NT2/D1 (cell line): Measurements from ENCODE around the gene CEACAM3.
"Not testable (repeated sequence)": the region's sequence is repeated elsewhere in the genome, so short reads cannot be mapped to it uniquely, and the experiment has no call there.

Experiments
- DNase-seq: peaks from one replicate; pipeline ENCODE4 v3.0.0-alpha.2; 2011; ENCODE audit warnings: low read depth, low spot score
- H3K27me3 ChIP-seq: 2 replicates; pipeline ENCODE4 v1.6.0; 2011; ENCODE audit warnings: mild to moderate bottlenecking; ENCODE audit not compliant: insufficient read length, insufficient read depth
- H3K36me3 ChIP-seq: 2 replicates; pipeline ENCODE4 v1.6.1; 2011; ENCODE audit warnings: mild to moderate bottlenecking, low read length, mixed read lengths; ENCODE audit not compliant: insufficient read depth, insufficient read length
- H3K4me1 ChIP-seq: 2 replicates; pipeline ENCODE4 v1.5.1; 2011; ENCODE audit not compliant: insufficient read depth, insufficient read length
- H3K4me3 ChIP-seq: 2 replicates; pipeline ENCODE4 v1.5.1; 2011; ENCODE audit warnings: low read depth; ENCODE audit not compliant: insufficient read length
- H3K9ac ChIP-seq: 2 replicates; pipeline ENCODE4 v1.6.0; 2011; ENCODE audit warnings: low read depth; ENCODE audit not compliant: insufficient read length
- H3K9me3 ChIP-seq: 2 replicates; pipeline ENCODE4 v1.5.1; 2011; ENCODE audit warnings: mild to moderate bottlenecking, low read length; ENCODE audit not compliant: insufficient read depth
- SUZ12 ChIP-seq: IDR thresholded peaks from 2 replicates; pipeline ENCODE4 v1.6.1; 2011; ENCODE audit not compliant: insufficient read length, insufficient read depth; ENCODE audit errors: extremely low read depth
- YY1 ChIP-seq: IDR thresholded peaks from 2 replicates; pipeline ENCODE4 v1.6.1; 2011; ENCODE audit not compliant: insufficient read length, insufficient read depth
- ZNF274 ChIP-seq: IDR thresholded peaks from 2 replicates; pipeline ENCODE4 v1.6.1; 2011; ENCODE audit warnings: mild to moderate bottlenecking, low read depth, low read length

CEACAM3 gene

GRCh38 chr19:41758846-41759245 is 37.5 kb upstream of the CEACAM3 start:
- H3K9me3 ChIP-seq, result no peaks in the 10 kb centered on the region
- TF ChIP-seq SUZ12 (no peak), ZNF274 (no peak), YY1 (no peak)
- no peaks in the 10 kb centered on the region for H3K36me3 ChIP-seq
- DNase-seq, result no peak
- H3K4me3 ChIP-seq, result no peak overlapping the region
- no peak overlapping the region for H3K9ac ChIP-seq
- peaks cover 43% of the 10 kb centered on the region for H3K27me3 ChIP-seq
- no peaks in the 10 kb centered on the region for H3K4me1 ChIP-seq

GRCh38 chr19:41767115-41767514 is 29.3 kb upstream of the CEACAM3 start:
- no peak for DNase-seq
- no peaks in the 10 kb centered on the region for H3K4me1 ChIP-seq
- no peak overlapping the region for H3K9ac ChIP-seq
- peaks cover 30% of the 10 kb centered on the region for H3K27me3 ChIP-seq
- H3K9me3 ChIP-seq, result peaks cover 5% of the 10 kb centered on the region; the same call in 1 of the 2 replicates
- TF ChIP-seq ZNF274 (no peak), YY1 (no peak), SUZ12 (no peak)
- no peaks in the 10 kb centered on the region for H3K36me3 ChIP-seq
- no peak overlapping the region for H3K4me3 ChIP-seq

GRCh38 chr19:41768105-41768504 is 28.3 kb upstream of the CEACAM3 start:
- H3K4me3 ChIP-seq, H3K9ac ChIP-seq, DNase-seq, H3K9me3 ChIP-seq, H3K4me1 ChIP-seq, H3K36me3 ChIP-seq: not testable (repeated sequence)
- H3K27me3 ChIP-seq, result peaks cover 20% of the 10 kb centered on the region

- Histone ChIP-seq H3K4me3 (no peak overlapping the region), H3K36me3 (no peaks in the 10 kb centered on the region), H3K27me3 (peaks cover 11% of the 10 kb centered on the region), H3K4me1 (no peaks in the 10 kb centered on the region), H3K9ac (no peak overlapping the region), H3K9me3 (peaks cover 5% of the 10 kb centered on the region; the same call in 1 of the 2 replicates)
- DNase-seq, result no peak
- TF ChIP-seq SUZ12 (no peak), YY1 (no peak), ZNF274 (no peak)
These were observed 26.8 kb upstream of the CEACAM3 start for GRCh38 chr19:41769608-41770007.

GRCh38 chr19:41771410-41771809 is 25.0 kb upstream of the CEACAM3 start:
- H3K9me3 ChIP-seq, result peaks cover 5% of the 10 kb centered on the region; the same call in 1 of the 2 replicates
- no peaks in the 10 kb centered on the region for H3K36me3 ChIP-seq
- H3K4me3 ChIP-seq, result no peak overlapping the region
- no peak for DNase-seq
- H3K4me1 ChIP-seq, result no peaks in the 10 kb centered on the region
- TF ChIP-seq ZNF274 (no peak), SUZ12 (no peak), YY1 (no peak)
- no peaks in the 10 kb centered on the region for H3K27me3 ChIP-seq
- H3K9ac ChIP-seq, result no peak overlapping the region

- H3K4me1 ChIP-seq, result no peaks in the 10 kb centered on the region
- H3K9ac ChIP-seq, result no peak overlapping the region
- no peaks in the 10 kb centered on the region for H3K36me3 ChIP-seq
- no peak overlapping the region for H3K4me3 ChIP-seq
- no peak for DNase-seq
- no peak for TF ChIP-seq YY1
- no peak for TF ChIP-seq ZNF274
- no peak for TF ChIP-seq SUZ12
- no peaks in the 10 kb centered on the region for H3K9me3 ChIP-seq
- no peaks in the 10 kb centered on the region for H3K27me3 ChIP-seq
These were observed 21.8 kb upstream of the CEACAM3 start for GRCh38 chr19:41774515-41774980.

- TF ChIP-seq YY1, result no peak
- TF ChIP-seq ZNF274, result no peak
- TF ChIP-seq SUZ12, result no peak
- Histone ChIP-seq H3K27me3 (no peaks in the 10 kb centered on the region), H3K4me1 (no peaks in the 10 kb centered on the region), H3K9me3 (no peaks in the 10 kb centered on the region), H3K9ac (no peak overlapping the region), H3K36me3 (no peaks in the 10 kb centered on the region), H3K4me3 (no peak overlapping the region)
- no peak for DNase-seq
These were observed 19.7 kb upstream of the CEACAM3 start for GRCh38 chr19:41776700-41777099.

GRCh38 chr19:41783612-41784011 is 12.8 kb upstream of the CEACAM3 start:
- no peak overlapping the region for H3K4me3 ChIP-seq
- DNase-seq, result no peak
- TF ChIP-seq ZNF274 (no peak), YY1 (no peak), SUZ12 (no peak)
- H3K27me3 ChIP-seq, result peaks cover 24% of the 10 kb centered on the region
- H3K9ac ChIP-seq, result no peak overlapping the region
- H3K36me3 ChIP-seq, result no peaks in the 10 kb centered on the region
- H3K4me1 ChIP-seq, result no peaks in the 10 kb centered on the region
- no peaks in the 10 kb centered on the region for H3K9me3 ChIP-seq
